ENCODE data around the gene ACVR2A. TPM values are rescaled to one million over a fixed set of nuclear protein-coding genes. Genes with fewer than 3 reads are reported as not detected.

ACVR2A gene
- total RNA-seq, 1 experiment from 2014 or later, result 8.2 TPM

- in situ Hi-C loops (cut with HindIII; ENCODE audit: low pct_unique_long_range_greater_than_20kb, low sequenced_read_pairs), result no loop called here
- H3K27ac ChIP-seq (ENCODE audit: low read length), result no peak overlapping the region
- CTCF ChIA-PET, result no interaction called here
- no peaks in the 10 kb centered on the region for H3K36me3 ChIP-seq (ENCODE audit: control insufficient read depth, insufficient read depth, low read length)
- ATAC-seq (no peak), DNase-seq (ENCODE audit: low read depth, low spot score) (no peak)
- H3K27me3 ChIP-seq (ENCODE audit: control insufficient read depth, insufficient read depth, low read length), result no peaks in the 10 kb centered on the region
- intact Hi-C loops (cut with micrococcal nuclease; ENCODE audit: unreplicated experiment), result no loop called here
- POLR2A ChIA-PET, result no interaction called here
- no TSS peak for BruUV-seq (replicated peaks)
- no peaks in the 10 kb centered on the region for H3K4me1 ChIP-seq (ENCODE audit: control insufficient read depth, insufficient read depth, low read length)
- TF ChIP-seq TCF7L2 (IDR thresholded peaks at IDR 0.05; ENCODE audit: low read depth, low read length) (no peak), POLR2AphosphoS5 (IDR thresholded peaks at IDR 0.05; ENCODE audit: low read depth, low read length) (no peak)
- TF ChIP-seq, protein P1, sequence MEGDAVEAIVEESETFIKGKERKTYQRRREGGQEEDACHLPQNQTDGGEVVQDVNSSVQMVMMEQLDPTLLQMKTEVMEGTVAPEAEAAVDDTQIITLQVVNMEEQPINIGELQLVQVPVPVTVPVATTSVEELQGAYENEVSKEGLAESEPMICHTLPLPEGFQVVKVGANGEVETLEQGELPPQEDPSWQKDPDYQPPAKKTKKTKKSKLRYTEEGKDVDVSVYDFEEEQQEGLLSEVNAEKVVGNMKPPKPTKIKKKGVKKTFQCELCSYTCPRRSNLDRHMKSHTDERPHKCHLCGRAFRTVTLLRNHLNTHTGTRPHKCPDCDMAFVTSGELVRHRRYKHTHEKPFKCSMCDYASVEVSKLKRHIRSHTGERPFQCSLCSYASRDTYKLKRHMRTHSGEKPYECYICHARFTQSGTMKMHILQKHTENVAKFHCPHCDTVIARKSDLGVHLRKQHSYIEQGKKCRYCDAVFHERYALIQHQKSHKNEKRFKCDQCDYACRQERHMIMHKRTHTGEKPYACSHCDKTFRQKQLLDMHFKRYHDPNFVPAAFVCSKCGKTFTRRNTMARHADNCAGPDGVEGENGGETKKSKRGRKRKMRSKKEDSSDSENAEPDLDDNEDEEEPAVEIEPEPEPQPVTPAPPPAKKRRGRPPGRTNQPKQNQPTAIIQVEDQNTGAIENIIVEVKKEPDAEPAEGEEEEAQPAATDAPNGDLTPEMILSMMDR (IDR thresholded peaks at IDR 0.05), result no peak
- TF ChIP-seq, protein P2, sequence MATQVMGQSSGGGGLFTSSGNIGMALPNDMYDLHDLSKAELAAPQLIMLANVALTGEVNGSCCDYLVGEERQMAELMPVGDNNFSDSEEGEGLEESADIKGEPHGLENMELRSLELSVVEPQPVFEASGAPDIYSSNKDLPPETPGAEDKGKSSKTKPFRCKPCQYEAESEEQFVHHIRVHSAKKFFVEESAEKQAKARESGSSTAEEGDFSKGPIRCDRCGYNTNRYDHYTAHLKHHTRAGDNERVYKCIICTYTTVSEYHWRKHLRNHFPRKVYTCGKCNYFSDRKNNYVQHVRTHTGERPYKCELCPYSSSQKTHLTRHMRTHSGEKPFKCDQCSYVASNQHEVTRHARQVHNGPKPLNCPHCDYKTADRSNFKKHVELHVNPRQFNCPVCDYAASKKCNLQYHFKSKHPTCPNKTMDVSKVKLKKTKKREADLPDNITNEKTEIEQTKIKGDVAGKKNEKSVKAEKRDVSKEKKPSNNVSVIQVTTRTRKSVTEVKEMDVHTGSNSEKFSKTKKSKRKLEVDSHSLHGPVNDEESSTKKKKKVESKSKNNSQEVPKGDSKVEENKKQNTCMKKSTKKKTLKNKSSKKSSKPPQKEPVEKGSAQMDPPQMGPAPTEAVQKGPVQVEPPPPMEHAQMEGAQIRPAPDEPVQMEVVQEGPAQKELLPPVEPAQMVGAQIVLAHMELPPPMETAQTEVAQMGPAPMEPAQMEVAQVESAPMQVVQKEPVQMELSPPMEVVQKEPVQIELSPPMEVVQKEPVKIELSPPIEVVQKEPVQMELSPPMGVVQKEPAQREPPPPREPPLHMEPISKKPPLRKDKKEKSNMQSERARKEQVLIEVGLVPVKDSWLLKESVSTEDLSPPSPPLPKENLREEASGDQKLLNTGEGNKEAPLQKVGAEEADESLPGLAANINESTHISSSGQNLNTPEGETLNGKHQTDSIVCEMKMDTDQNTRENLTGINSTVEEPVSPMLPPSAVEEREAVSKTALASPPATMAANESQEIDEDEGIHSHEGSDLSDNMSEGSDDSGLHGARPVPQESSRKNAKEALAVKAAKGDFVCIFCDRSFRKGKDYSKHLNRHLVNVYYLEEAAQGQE (IDR thresholded peaks at IDR 0.05; ENCODE audit: insufficient read depth in 1 of 2, low read depth in 2 of 2, low read length in 1 of 2), result no peak
- no peak overlapping the region for H3K4me3 ChIP-seq (ENCODE audit: low read depth in 2 of 2, low read length in 2 of 2)
- H3K9me3 ChIP-seq (ENCODE audit: control insufficient read depth, insufficient read depth, low read depth, low read length), result no peaks in the 10 kb centered on the region
These were observed 43.9 kb downstream of the ACVR2A start for GRCh38 chr2:147888680-147889079.

GRCh38 chr2:147904051-147904450, 59.2 kb downstream of the ACVR2A start:
- Histone ChIP-seq H3K4me3 (ENCODE audit: low read depth in 2 of 2, low read length in 2 of 2) (no peak overlapping the region), H3K27me3 (ENCODE audit: control insufficient read depth, insufficient read depth, low read length) (no peaks in the 10 kb centered on the region), H3K9me3 (ENCODE audit: control insufficient read depth, insufficient read depth, low read depth, low read length) (no peaks in the 10 kb centered on the region), H3K36me3 (ENCODE audit: control insufficient read depth, insufficient read depth, low read length) (no peaks in the 10 kb centered on the region), H3K4me1 (ENCODE audit: control insufficient read depth, insufficient read depth, low read length) (no peaks in the 10 kb centered on the region), H3K27ac (ENCODE audit: low read length) (no peak overlapping the region)
- ChIA-PET POLR2A (no interaction called here), CTCF (no interaction called here)
- intact Hi-C loops (cut with micrococcal nuclease; ENCODE audit: unreplicated experiment), result no loop called here
- ATAC-seq (no peak), DNase-seq (ENCODE audit: low read depth, low spot score) (no peak)
- in situ Hi-C loops (cut with HindIII; ENCODE audit: low pct_unique_long_range_greater_than_20kb, low sequenced_read_pairs), result no loop called here
- no TSS peak for BruUV-seq (replicated peaks)
- TF ChIP-seq, protein P2 (IDR thresholded peaks at IDR 0.05; ENCODE audit: insufficient read depth in 1 of 2, low read depth in 2 of 2, low read length in 1 of 2), result no peak
- TF ChIP-seq, protein P1 (IDR thresholded peaks at IDR 0.05), result no peak
- TF ChIP-seq TCF7L2 (IDR thresholded peaks at IDR 0.05; ENCODE audit: low read depth, low read length), result no peak
- TF ChIP-seq POLR2AphosphoS5 (IDR thresholded peaks at IDR 0.05; ENCODE audit: low read depth, low read length), result no peak
- TF ChIP-seq SIN3A (IDR thresholded peaks at IDR 0.05; ENCODE audit: borderline replicate concordance, insufficient read depth, low read depth, low read length), result no peak
